Measurements from ENCODE around the gene NELFB.

The NELFB gene

GRCh38 chr9:137319011-137319738 is 64.0 kb downstream of the NELFB start:
- DNase-seq, result no peak

DNA sequence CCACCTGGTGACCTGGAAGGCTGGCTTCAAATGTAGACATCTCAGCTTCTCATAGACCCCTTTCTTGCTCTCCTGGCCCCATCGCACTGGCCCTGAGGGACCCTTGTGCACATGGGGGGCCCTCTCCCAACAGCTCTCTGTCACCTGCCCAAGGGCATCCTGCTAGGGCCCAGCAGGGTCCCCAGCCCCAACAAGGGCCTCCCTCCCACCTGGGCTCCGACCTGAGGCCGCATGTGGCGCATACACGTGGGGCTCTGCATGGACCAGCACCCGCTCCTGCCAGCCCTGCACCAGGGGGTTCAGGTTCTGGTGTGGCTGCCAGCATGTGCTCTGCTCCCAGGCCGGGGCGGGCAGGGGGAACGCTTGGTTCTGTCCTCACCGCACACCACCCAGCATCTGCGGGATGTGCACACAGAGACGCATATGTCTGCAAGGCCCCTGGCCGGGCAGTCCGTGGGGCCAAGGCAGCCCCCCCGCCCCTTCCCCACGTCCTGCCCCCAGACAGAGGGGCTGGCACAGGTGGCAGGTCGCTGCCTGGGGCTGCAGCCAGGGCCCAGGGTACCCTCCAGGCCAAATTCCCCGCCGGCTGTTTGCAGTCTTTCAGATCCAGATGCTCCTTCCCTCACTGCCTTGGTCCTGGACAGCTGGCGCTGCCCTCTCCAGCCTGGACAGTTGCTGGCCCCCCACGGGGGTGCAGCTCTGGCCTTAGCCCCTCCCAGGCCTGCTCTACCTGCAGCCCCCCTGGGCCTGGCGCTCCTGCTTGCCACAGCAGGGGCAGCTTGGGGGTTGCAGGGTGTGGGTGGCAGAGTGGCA is 64.8 kb downstream of the NELFB start:
- no peak for DNase-seq

- DNase-seq, result no peak
Observed at GRCh38 chr9:137320555-137321384, 65.6 kb downstream of the NELFB start.

DNA sequence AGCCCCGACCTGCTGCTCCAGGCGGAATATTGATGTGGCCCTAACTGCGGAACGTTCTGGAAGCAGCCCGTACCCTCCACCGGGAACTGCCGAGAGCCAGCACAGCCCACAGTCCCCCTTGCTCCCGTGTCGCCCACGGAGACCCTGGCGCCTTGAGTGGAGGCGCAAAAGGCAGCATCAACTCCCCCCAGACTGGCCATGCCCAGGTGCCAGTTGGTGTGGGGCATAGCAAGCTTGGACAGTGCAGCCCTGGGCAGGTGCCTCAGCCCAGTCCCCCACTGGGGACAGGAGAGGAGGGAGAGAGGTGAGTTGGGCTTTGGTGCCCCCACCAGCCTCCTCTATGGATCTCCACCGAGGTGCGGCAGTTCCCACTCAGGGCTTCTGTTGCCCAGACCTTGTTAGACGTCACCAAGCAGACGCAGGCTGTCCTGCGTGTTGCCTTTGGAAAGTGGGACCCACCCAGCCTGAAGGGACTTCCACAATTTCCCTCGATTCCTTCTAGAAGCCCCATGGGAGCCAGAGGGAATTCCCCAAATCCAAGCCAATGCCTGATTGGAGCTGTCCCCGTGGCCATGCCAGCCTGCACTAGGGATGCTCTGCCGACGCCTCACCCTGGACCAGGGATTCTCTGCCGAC is 66.7 kb downstream of the NELFB start:
- DNase-seq, result no peak

All from NCI-H2081 treated with DMSO at 0.1 percent for 48 hours (cell line).